Measurements from ENCODE around the gene MTHFSD. TPM values are rescaled to one million over a fixed set of nuclear protein-coding genes. Genes with fewer than 3 reads are reported as not detected.

Gene MTHFSD
- total RNA-seq, 3 donors from 2014 or later = 15.8 to 30.2 (median 27.7) TPM

- Histone ChIP-seq H3K4me1 (no peaks in the 10 kb centered on the region), H3K27ac (no peak overlapping the region), H3K9me3 (no peaks in the 10 kb centered on the region), H3K27me3 (peaks cover 3 to 70% of the 10 kb centered on the region in 2 donors), H3K36me3 (no peaks in the 10 kb centered on the region), H3K4me3 (no peak overlapping the region)
- DNase-seq (ENCODE audit: low spot score in 2 of 2) = no peak
- intact Hi-C loops (cut with DNase I; ENCODE audit: low total_unique reads) = loop anchor here (10.0 kb wide), 1 partner anchor 512 kb away; no protein-coding TSS in a partner anchor
- no peak for TF ChIP-seq POLR2AphosphoS5 (IDR thresholded peaks at IDR 0.05)
These were observed 7.3 kb upstream of the MTHFSD start for GRCh38 chr16:86562356-86562755.

GRCh38 chr16:86559802-86560305 is 4.8 kb upstream of the MTHFSD start:
- Histone ChIP-seq H3K9me3 (no peaks in the 10 kb centered on the region), H3K27me3 (peaks cover 0 to 53% of the 10 kb centered on the region in 2 donors), H3K4me3 (no peak overlapping the region), H3K4me1 (peaks cover 4 to 6% of the 10 kb centered on the region in 2 donors), H3K36me3 (no peaks in the 10 kb centered on the region), H3K27ac (no peak overlapping the region)
- intact Hi-C loops (cut with DNase I; ENCODE audit: low total_unique reads) = loop anchor here (10.0 kb wide), 1 partner anchor 515 kb away; no protein-coding TSS in a partner anchor
- DNase-seq (ENCODE audit: low spot score in 2 of 2) = no peak
- TF ChIP-seq CTCF (IDR thresholded peaks at IDR 0.05) = no peak

DNA sequence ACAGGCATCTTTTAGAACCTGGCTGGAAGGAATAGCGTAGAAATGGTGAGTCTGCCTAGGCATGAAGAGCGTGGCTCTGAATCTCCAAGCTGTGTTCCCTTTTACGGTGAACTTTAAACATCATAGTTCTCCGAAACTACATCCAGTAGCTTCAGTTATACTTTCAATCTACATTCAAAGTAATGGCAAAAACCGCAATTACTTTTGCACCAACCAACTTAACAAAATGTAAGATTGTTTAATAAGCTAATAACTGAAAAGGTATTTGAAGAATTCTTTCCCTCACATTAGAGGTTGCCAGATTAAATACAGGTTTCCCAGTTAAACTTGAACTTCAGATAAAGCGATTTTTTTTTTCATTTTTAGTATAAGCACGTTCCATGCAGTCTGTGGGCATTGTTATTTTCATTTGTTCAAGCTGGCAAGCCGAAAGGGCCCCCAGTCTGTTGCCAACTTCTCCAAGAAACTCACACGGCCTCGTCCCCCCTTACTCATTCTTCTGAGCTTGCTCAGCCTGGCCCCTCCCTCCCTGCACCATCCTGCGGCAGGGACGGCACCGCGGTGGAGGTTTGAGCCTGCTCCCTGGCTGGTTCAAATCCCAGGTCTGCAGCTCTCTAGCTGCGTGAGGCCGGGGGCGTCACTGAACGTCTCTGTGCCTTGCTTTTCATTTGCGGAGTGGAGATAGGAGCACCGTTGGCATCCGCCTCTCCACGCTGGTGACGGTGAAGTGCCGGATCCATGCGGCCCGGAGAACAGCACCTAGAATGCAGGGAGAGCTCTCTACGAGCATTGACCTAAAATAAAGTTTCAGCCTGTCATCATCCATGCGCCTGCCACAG is 3.5 kb upstream of the MTHFSD start:
- H3K4me3 ChIP-seq = no peak overlapping the region
- H3K27ac ChIP-seq = no peak overlapping the region
- intact Hi-C loops (cut with DNase I; ENCODE audit: low total_unique reads) = no loop called here
- DNase-seq (ENCODE audit: low spot score in 2 of 2) = no peak
- TF ChIP-seq CTCF (IDR thresholded peaks at IDR 0.05) (no peak), POLR2A (IDR thresholded peaks at IDR 0.05) (no peak), POLR2AphosphoS5 (IDR thresholded peaks at IDR 0.05) (no peak)
- no peaks in the 10 kb centered on the region for H3K9me3 ChIP-seq
- peaks cover 0 to 43% of the 10 kb centered on the region in 2 donors for H3K27me3 ChIP-seq
- no peaks in the 10 kb centered on the region for H3K36me3 ChIP-seq
- peaks cover 4 to 8% of the 10 kb centered on the region in 2 donors for H3K4me1 ChIP-seq

DNA sequence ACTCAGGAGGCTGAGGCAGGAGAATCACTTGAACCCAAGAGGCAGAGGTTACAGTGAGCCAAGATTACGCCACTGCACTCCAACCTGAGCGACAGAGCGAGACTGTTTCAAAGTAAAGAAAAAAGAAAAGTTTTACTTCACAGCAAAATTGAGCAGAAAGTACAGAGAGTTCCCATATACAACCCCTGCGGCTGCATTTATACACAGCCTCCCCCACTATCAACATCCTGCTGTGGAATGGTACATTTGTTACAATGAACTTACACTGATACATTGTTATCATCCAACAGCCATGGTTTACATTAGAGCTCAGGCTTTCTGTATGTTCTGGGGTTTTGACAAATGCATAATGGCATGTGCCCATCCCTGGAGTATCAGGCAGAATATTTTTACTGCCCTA is 2.6 kb upstream of the MTHFSD start:
- TF ChIP-seq POLR2AphosphoS5 (IDR thresholded peaks at IDR 0.05) (no peak), POLR2A (IDR thresholded peaks at IDR 0.05) (no peak), CTCF (IDR thresholded peaks at IDR 0.05) (no peak)
- H3K27ac ChIP-seq = no peak overlapping the region
- intact Hi-C loops (cut with DNase I; ENCODE audit: low total_unique reads) = no loop called here
- H3K27me3 ChIP-seq = peaks cover 0 to 43% of the 10 kb centered on the region in 2 donors
- no peak for DNase-seq (ENCODE audit: low spot score in 2 of 2)
- no peak overlapping the region for H3K4me3 ChIP-seq
- peaks cover 4 to 8% of the 10 kb centered on the region in 2 donors for H3K4me1 ChIP-seq
- H3K36me3 ChIP-seq = no peaks in the 10 kb centered on the region
- H3K9me3 ChIP-seq = no peaks in the 10 kb centered on the region

DNA sequence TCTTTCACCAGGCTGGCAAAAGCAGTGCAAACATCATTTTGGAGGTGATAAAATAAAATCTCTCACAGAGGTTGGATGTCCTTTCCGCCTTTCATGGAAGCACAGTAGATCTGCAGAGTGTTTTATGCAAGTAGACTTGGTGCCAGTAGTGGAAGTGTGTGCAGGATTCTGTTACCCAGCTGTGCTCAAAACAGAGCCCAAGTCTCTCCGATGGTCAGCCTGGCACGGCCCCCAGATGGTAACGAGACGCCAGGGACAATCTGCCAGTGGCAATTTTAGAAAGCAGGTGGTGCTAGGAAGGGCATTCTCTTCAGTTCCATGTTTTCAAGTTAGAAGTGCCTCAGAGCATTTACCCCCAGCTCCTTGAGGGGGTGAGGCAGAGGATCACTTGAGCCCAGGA is 1.5 kb upstream of the MTHFSD start:
- DNase-seq (ENCODE audit: low spot score in 2 of 2) = no peak
- Histone ChIP-seq H3K9me3 (no peaks in the 10 kb centered on the region), H3K4me1 (peaks cover 4 to 8% of the 10 kb centered on the region in 2 donors), H3K36me3 (no peaks in the 10 kb centered on the region), H3K27ac (no peak overlapping the region), H3K27me3 (peaks cover 0 to 43% of the 10 kb centered on the region in 2 donors), H3K4me3 (no peak overlapping the region)
- intact Hi-C loops (cut with DNase I; ENCODE audit: low total_unique reads) = no loop called here
- TF ChIP-seq CTCF (IDR thresholded peaks at IDR 0.05) (no peak), POLR2A (IDR thresholded peaks at IDR 0.05) (no peak), POLR2AphosphoS5 (IDR thresholded peaks at IDR 0.05) (no peak)

Measured in breast epithelium (tissue), 4 donors.